CD4-positive, alpha-beta T cell treated with Interleukin-15 for 4 hours (primary cell): Measurements from ENCODE around the gene ATP6V0E2.

ENCODE experiments used
- DNase-seq: peaks from one replicate; pipeline ENCODE4 v3.0.0-alpha.2; 2020; ENCODE audit warnings: low spot score

Gene ATP6V0E2

DNA sequence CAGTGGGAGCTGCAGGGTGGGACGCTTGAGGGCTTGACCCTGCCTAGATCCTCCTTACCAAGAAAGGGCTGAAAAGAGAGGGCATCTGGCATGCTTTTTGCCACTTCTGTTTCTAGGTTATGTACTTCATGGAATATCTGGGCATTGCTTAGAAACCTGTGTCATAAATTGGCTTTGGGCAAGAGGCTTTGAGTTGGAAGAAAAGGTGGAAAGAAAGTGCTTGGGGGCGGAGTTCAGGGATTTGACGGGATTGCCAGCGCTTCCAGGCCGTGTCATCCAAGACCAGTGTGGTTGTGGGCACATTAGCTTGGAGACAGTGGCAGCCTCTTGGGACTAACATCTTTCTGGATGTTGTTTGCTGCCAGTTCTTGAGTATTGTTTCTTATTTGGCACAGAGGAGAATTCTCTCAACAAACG is 34.8 kb upstream of the ATP6V0E2 start:
- no peak for DNase-seq

DNA sequence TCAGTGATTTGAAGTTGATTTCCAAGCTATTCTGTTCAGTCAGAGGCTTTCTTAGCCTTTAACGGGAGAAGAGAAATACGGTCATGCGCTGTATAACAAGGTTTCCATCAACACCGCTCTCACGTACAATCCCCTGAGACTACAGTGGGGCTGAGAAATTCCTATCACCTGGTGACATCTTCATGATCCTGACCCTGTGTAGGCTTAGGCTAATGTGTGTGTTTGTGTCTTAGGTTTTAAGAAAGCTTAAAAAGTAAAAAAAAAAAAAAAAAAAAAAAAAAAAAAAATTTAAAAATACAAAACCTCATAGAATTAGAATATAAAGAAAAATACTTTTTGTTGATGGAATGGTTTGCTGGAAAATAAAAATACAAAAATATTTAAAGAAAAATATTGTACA is 33.8 kb upstream of the ATP6V0E2 start:
- no peak for DNase-seq

DNA sequence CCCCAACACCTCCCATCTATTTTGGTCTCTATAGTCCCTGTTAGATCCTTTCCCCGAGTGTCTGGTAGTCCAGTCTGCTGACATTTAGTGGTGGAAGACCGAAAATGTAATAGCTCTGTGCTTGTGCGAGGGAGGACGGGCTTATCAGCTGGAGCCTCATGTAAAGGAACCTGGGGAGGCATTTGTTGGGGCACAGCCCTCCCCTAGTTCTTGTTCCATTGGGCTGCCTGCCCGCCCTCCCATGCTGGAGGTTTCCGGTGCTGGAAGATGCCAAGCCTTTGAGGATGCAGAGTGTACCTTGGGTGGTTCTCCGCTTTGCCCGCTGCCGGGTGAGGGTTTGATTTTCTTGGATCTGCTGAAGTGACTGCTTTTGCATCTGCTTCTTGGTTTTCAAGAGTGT is 30.2 kb upstream of the ATP6V0E2 start:
- no peak for DNase-seq

DNA sequence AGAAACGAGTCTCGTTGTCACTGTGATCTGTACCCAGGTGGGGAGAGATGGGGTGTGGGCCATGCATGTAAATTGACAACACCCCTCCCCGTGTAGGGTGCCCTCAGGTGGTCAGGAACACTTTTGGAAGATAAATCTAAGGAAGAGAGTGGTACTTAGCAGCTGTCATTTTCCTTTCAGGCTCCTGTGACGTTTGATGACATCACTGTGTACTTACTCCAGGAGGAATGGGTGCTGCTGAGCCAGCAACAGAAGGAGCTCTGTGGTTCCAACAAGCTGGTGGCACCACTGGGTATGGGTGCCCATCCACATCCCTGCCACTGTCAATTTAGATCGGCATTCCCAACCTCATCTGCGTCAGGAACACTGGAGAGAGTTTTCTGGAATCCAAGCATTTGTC is 29.3 kb upstream of the ATP6V0E2 start:
- no peak for DNase-seq

DNA sequence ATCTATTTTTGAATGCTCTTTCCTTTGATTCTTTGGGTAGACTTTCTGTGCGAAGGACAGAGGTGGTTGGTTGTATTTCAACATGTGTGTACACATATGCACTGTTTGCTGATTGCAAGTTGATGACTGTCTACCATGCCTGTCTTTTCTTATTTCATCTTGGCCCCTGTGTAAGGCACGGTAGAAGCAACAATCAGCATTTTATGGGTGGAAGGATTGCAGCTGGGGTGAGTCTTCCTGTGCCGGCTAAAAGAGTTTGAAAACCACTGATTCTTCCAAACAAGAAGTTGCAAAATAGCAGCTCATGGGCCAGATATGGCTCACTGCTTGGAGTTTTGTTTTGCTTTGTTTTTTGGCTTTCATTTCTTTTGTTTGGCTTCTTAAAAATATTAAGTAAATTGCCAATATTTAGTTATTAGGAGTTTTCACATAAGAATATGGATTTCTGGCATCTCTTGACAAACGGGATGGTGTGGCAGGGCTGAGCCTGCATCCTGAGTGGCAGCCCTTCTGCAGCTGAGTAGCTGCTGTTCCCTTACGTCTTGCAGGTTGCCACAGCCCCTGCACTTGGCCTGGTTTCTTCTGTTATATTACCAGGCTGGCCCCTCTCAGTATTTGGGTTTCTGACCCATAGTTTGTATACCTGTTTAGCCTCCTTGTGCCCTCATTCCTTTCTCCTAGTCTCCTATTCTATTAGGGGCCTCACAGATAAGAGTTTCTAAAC is 28.4 kb upstream of the ATP6V0E2 start:
- no peak for DNase-seq

DNA sequence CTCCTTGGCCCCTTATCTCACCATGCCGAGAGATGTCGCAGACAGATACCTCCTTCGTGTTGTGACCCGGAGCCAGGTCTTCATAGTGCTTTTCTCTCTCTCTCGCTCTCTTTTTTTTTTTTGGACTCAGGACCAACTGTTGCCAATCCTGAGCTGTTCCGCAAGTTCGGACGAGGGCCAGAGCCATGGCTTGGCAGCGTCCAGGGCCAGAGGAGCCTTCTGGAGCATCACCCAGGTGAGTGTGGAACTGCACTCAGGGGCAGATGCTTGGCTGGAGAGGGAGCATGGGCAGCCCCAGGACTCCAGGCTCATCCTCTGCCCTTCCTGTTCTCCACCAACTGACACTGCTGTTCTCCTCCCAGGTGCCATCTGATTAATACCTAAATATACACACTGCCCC is 27.7 kb upstream of the ATP6V0E2 start:
- no peak for DNase-seq

DNA sequence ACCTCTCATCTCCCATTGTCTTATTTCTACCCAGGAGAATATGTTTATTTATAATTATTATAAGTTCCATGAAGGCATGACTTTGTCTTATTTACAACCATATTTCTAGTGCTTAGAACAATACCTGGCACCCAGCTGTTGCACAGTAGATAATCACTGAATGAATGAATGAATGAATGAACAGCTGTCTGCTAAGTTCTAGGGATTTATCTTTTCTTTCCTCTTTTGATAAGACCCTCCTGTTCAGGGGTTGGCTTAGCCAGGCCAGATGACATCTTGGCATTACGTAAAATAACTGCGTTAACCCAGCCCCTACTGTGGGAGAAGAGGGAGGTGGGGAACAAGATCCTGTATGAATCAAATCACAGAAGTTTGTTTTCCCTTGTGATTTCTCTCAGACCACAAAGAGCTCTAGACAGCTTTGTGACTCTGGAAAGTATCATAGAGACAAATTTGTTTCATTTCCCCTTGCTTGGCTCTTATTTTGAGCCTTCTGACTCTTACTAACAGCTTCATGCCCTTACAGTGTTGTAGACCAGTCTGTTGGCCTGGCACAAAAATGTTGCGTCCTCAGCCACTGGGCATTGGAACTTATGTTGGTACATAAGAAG is 27.2 kb upstream of the ATP6V0E2 start:
- no peak for DNase-seq

DNA sequence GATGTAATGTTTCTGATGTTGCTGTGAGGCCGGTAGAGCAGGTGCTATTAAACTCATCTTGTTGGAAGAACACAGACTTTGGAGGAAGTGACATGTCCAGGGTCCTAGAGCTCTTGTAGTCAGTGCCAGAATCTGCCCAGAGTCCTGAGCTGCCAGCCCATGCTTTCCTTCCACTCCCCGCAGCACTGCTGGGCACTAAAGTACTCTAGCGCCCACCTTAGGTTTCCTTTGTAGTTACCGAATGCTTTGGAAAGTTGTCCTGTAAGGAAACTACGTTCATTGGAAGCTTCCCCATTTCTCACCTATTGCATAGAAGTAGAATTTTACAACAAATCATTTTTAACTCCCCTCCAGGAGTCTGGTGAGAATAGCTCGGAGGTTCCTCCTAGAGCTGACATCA is 24.6 kb upstream of the ATP6V0E2 start:
- DNase-seq: no peak

DNA sequence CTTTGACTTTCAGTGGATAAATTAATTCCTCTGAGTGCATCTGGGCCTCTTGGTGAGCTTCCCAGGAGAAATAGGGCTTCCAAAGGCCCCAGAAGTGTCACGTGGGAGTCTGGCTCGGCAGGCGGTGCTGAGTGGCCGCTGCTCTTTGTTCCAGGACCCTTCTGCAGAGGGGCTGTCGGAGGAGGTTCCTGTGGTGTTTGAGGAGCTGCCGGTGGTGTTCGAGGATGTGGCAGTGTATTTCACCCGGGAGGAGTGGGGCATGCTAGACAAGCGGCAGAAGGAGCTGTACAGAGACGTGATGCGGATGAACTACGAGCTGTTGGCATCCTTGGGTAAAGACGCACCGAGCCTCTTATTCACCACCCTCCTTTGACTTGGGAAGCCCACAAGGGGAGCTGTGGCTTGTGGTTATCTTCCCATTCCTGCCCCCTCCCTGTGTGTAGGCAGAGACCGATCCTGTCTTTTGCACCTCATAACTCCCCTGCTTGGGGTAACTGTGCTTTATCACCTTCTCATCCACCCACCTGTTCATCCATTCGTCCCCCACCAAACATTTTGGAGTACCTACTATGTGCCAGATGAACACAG is 23.7 kb upstream of the ATP6V0E2 start:
- DNase-seq: no peak

DNA sequence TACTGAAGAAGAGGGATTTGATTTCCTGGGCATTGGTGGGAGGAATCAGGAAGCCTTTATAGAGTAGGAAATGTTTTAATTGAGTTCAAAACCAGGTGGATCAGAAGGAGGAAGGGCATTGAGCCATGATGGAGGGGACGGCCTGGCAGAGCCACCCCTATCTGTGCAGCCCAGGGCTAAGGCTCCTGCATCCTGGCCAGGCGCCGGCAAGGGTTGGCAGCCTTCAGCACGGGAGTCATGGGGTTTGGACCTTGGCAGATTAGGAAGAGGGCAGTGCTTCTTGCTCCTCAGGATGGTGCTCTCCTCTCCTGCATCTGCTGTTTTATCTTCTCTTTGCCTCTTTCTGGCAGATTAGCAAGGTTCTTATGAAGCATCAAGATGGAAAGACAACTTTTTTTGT is 23.1 kb upstream of the ATP6V0E2 start:
- no peak for DNase-seq

DNA sequence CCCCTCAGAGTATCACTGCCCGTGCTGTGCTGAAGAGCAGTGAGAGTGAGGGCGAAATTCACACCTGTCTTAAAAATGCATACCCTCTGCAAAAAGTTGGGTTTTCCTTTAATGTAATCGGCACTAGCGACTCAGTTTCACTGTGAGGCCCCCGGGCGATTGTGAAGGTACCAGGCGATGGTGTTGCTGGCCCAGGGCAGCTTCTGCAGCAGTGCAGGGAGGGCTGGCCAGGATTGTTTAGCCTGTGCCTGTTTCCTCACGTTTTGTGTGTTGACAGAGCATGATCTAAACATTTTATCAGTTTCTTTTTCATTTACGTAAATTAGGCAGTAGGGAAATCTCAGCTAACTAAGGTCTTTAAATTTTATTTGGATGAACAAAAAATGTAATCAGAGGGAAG is 22.3 kb upstream of the ATP6V0E2 start:
- DNase-seq: no peak

DNA sequence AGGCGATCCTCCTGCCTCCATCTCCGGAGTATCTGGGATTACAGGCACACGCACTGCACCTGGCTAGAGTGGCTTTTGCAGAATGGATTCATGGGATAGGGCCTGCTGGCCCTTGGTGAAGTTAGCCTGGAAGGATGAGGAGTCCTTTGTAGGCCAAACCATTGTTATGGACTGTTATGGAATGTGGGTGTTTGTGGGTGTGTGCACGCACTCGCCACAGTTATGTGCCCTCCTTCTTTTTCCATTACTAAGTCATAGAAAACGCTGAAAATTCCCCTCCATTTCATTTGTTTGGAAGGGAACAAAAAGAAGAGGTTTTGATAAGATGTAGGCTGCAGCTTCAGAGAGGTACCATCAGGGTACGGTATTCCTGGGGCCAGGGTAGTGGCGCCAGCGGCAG is 20.6 kb upstream of the ATP6V0E2 start:
- DNase-seq: no peak

DNA sequence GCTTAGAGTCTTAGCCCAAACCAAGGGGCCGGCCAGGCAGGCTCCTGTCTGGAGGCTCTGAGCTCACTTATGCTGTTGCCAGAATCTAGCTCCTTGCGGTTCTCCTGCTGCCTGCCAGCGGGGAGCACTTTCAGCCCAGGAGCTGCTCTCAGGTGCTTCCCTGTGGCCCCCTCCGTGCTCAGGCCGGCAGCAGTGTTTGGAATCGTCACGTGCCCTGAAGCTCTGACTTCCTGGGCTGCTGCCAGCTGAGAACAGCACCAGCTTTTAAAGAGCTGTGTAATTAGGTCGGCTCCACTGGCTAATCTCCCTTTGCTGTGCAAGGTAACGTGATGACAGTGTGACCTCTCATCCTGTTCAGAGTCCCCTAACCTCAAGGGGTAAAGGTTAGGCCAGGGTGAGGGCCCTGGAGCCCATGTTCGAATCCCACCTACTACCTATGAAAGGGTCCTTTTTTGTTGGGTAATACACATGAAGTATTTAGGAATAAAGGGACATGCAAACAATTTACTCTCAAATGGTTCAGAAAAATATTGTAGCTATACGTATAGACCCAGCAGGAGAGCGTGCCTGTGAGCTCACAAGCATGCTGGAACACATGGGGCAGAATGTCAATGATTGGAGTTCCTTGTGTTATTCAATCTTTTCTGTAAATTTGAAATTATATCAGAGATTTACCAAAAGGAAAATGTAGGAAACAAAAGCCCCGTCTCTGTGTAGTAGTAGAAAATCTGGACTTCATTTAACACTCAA is 19.0 kb upstream of the ATP6V0E2 start:
- no peak for DNase-seq

DNA sequence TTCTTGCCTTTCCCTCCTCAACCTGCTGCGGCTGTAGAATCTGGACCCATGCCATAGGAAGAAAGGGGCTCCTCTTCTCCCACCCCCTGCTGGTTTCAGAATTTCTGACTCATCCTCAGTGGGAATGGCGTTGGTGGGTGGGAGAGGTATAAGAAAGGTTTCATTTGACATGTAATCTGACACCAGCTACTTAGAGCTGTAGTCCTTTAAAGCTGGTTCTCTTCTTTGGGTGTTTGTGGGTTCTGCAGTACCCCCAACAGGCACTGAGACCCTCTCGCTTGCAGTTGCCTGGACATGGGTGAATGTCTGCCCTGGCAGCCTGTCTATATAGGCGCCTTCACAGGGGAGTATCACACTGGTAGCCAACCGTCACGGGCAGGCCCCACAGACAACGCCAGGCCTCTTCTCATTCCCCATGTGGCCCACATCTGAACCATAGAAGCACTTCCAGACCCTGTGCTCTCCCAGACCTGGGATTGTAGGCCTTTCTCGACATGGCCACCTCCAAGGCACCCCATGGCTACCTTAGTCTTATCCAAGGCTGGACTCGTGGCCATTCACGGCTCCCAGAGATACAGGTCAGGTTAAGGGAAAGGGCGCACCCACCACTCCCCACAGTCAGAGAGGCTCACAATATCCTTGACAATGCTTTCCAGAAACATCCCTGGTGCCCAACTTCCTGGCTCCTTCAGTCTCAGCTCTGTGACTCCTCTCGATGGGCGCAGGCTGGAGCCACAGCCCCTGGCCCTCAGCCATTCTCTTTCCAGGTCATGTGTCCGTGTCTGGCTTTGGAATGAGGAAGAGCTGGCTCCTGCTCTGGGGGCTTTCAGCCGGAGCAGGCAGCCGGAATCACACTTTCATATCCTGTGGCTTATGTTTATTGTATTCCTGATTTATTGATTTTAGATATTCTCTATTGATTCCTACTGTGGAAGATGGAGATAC is 18.1 kb upstream of the ATP6V0E2 start:
- no peak for DNase-seq

DNA sequence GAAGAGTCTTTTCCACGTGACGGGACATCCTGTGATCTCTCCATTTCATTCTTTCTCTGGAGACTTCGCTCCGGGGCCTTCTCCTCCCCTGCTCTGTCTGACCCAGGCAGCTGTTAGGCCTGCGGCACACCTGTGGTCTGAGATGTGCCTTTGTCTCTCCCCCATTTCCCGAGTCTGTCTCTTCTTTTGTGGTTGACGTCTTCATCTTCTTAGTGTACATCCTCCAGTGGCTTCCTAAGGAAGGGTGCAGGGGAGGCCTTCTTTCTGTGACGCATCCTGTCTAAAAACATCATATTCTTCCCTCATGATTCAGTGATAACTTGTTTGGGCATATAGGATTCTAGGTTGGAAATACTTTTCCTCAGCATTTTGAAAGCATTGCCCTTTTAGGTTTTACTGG is 17.2 kb upstream of the ATP6V0E2 start:
- DNase-seq: no peak

DNA sequence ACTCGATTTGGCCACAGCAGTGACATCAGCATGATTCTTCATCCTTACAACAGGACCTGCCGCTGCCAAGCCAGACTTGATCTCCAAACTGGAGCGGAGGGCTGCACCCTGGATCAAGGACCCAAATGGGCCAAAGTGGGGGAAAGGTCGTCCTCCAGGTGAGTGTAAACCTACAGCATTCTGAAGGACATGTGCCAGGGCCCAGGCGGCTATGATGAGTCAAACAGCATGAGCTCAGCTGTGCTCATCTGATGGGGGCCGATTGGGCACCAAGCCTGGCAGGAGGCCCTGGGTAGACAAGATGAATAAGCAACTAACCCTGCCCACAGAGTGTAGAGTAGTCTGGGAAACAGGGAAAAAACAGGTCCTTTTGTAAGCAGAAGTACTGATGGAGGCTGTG is 14.4 kb upstream of the ATP6V0E2 start:
- no peak for DNase-seq

DNA sequence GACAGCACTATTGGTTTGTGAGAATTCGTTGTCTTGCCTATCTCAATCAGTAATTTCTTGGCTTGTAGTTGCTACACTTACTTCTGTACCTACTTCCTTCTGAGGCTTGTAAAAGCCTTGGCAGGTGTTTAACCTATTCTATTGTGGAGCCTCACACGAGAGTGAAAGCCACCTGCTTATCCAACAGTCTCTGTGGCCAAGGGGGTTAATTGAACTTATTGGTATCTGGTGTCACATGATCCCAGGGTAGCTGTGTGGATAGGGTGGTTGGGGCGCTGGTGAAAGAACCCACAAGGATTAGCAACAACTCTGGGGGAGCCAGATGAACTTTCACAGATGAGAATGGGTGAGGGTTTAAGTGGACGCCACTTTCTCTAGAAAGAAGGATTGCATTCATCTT is 13.9 kb upstream of the ATP6V0E2 start:
- no peak for DNase-seq

DNA sequence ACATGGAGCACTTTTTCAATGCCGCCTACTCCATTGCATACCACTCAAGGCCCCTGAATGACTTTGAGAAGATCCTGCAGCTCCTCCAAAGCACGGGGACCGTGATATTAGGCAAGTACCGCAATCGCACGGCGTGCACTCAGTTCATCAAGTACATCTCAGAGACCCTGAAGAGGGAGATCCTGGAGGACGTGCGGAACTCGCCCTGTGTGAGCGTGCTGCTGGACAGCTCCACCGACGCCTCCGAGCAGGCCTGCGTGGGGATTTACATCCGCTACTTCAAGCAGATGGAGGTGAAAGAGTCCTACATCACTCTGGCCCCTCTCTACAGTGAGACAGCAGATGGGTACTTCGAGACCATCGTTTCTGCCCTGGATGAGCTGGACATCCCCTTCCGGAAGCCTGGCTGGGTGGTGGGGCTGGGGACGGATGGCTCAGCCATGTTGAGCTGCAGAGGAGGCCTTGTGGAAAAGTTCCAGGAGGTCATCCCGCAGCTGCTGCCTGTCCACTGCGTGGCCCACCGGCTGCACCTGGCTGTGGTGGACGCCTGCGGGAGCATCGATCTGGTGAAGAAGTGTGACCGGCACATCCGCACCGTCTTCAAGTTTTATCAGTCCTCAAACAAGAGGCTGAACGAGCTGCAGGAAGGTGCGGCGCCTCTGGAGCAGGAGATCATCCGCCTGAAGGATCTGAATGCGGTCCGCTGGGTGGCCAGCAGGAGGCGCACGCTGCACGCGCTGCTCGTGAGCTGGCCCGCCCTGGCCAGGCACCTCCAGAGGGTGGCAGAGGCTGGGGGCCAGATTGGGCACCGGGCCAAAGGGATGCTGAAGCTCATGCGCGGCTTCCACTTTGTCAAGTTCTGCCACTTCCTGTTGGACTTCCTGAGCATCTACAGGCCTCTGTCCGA is 12.7 kb upstream of the ATP6V0E2 start:
- no peak for DNase-seq

DNA sequence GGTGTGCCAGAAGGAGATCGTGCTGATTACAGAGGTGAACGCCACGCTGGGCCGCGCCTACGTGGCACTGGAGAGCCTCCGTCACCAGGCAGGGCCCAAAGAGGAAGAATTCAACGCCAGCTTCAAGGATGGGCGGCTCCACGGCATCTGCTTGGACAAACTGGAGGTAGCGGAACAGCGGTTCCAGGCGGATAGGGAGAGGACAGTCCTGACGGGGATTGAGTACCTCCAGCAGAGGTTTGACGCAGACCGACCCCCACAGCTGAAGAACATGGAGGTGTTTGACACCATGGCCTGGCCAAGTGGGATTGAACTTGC is 12.1 kb upstream of the ATP6V0E2 start:
- DNase-seq: no peak

DNA sequence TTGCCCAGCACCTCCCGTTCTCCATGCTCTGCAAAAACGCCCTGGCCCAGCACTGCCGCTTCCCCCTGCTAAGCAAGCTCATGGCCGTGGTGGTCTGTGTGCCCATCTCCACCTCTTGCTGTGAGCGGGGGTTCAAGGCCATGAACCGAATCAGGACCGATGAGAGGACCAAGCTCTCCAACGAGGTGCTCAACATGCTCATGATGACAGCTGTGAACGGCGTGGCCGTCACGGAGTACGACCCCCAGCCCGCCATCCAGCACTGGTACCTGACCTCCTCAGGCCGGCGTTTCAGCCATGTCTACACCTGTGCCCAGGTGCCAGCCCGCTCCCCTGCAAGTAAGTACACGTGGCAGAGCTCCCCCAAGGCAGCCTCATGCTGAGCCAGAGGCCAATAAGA is 11.6 kb upstream of the ATP6V0E2 start:
- DNase-seq: no peak

DNA sequence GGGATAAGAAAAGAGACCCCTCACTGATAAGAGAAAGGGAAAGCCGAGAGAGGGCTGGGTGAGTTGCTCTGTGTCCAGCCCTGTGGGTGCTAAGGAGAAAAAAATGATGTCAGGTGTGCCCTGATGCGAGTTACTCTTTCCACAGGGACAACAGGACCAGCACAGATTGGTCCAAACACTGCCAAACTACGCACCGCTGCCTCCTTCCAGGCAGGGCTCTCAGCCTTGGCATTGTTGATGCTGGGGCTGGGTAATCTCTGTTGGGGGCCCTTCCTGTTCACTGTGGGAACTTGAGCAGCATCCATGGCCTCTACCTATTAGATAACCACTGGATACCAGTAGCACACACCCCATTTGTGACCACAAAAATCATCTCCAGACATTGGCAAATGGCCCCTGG is 10.3 kb upstream of the ATP6V0E2 start:
- DNase-seq: no peak
